Astrocyte of the spinal cord (primary cell): Measurements from ENCODE around the gene JAML.

Experiments
- DNase-seq: peaks from one replicate; pipeline ENCODE4 v3.0.0; 2011; ENCODE audit warnings: low read depth, low spot score
- H3K4me3 ChIP-seq: 2 replicates; pipeline ENCODE4 v1.5.1; 2011; ENCODE audit warnings: low read depth, mild to moderate bottlenecking, low read length, moderate library complexity
- CTCF ChIP-seq: IDR thresholded peaks from 2 replicates; pipeline ENCODE4 v1.5.1; 2012; ENCODE audit warnings: low read depth, mild to moderate bottlenecking, low read length, inconsistent platforms
- in situ Hi-C: cut with HindIII; loops from 2 replicates; pipeline ENCODE4 v1.10.0; 2017; ENCODE audit warnings: low sequenced_read_pairs

Gene JAML

GRCh38 chr11:118180300-118180703 is 44.5 kb downstream of the JAML start:
- TF ChIP-seq CTCF: no peak
- in situ Hi-C loops: no loop called here
- no peak overlapping the region for H3K4me3 ChIP-seq
- no peak for DNase-seq

GRCh38 chr11:118176778-118177134 is 48.1 kb downstream of the JAML start:
- no peak for TF ChIP-seq CTCF
- no peak for DNase-seq
- no peak overlapping the region for H3K4me3 ChIP-seq
- in situ Hi-C loops: no loop called here

- TF ChIP-seq CTCF: no peak
- H3K4me3 ChIP-seq: no peak within 1 kb of the TSS
- DNase-seq: no peak
- in situ Hi-C loops: no loop called here
Measured at GRCh38 chr11:118175993-118176777, 48.6 kb downstream of the JAML start, which contains the start of gene SCN2B. Gene SCN2B (minus strand): TSS chr11:118176639. CDS start chr11:118176431, 208 bp downstream.

- in situ Hi-C loops: no loop called here
- DNase-seq: no peak
- no peak for TF ChIP-seq CTCF
- H3K4me3 ChIP-seq: no peak overlapping the region
Measured at GRCh38 chr11:118175031-118175992, 49.5 kb downstream of the JAML start.

GRCh38 chr11:118174006-118174567 is 50.7 kb downstream of the JAML start:
- no peak for TF ChIP-seq CTCF
- in situ Hi-C loops: no loop called here
- no peak for DNase-seq
- no peak overlapping the region for H3K4me3 ChIP-seq

- in situ Hi-C loops: no loop called here
- no peak for DNase-seq
- TF ChIP-seq CTCF: no peak
- no peak overlapping the region for H3K4me3 ChIP-seq
Measured at GRCh38 chr11:118172356-118172755, 52.5 kb downstream of the JAML start.
